ENCODE results near the gene P3H1.
A peak's percentile ranks its signal among the peaks of the same experiment; 100 is the strongest.
"Not testable (repeated sequence)": the region's sequence is repeated elsewhere in the genome, so short reads cannot be mapped to it uniquely, and the experiment has no call there.

Gene P3H1

GRCh38 chr1:42730988-42731387, 35.8 kb downstream of the P3H1 start:
- Histone ChIP-seq H3K4me3 (ENCODE audit: low read length) (no peak overlapping the region), H2BK15ac (replicated peaks; ENCODE audit: low read depth) (no peak overlapping the region), H3K27ac (ENCODE audit: low read depth, low read length) (no peak overlapping the region), H4K5ac (ENCODE audit: low read length) (no peak overlapping the region), H3K79me2 (ENCODE audit: control insufficient read depth, insufficient read depth, low read length) (no peaks in the 10 kb centered on the region), H3K56ac (ENCODE audit: low read length) (no peak overlapping the region), H3K23ac (ENCODE audit: low read length) (no peak overlapping the region), H3K36me3 (ENCODE audit: control insufficient read depth, insufficient read depth, low read length) (no peaks in the 10 kb centered on the region), H3K9ac (ENCODE audit: low read length) (no peak overlapping the region), H3K4me2 (ENCODE audit: low read length) (no peak overlapping the region), H3K27me3 (ENCODE audit: insufficient read depth, low read length, poor library complexity) (no peaks in the 10 kb centered on the region), H2BK5ac (ENCODE audit: low read length) (no peak overlapping the region), H2AK5ac (ENCODE audit: low read length) (no peak overlapping the region), H3K4ac (ENCODE audit: low read depth, low read length) (no peak overlapping the region), H3K79me1 (ENCODE audit: low read length) (no peaks in the 10 kb centered on the region), H3K4me1 (ENCODE audit: control insufficient read depth, low read depth, low read length) (no peaks in the 10 kb centered on the region), H2BK120ac (ENCODE audit: low read depth, low read length) (no peak overlapping the region), H4K8ac (ENCODE audit: low read depth, low read length) (no peak overlapping the region), H3K18ac (ENCODE audit: low read length) (no peak overlapping the region)
- peak; percentile 64 for DNase-seq
- WGBS (ENCODE audit: extremely low coverage, insufficient coverage, low lambda C conversion rate) = no CpG with 5 or more reads among the region's 4 CpGs

- Histone ChIP-seq H3K9ac (ENCODE audit: low read length) (no peak overlapping the region), H3K79me2 (ENCODE audit: control insufficient read depth, insufficient read depth, low read length) (no peaks in the 10 kb centered on the region), H3K27ac (ENCODE audit: low read depth, low read length) (no peak overlapping the region), H2AK5ac (ENCODE audit: low read length) (no peak overlapping the region), H3K4me1 (ENCODE audit: control insufficient read depth, low read depth, low read length) (no peaks in the 10 kb centered on the region), H3K4ac (ENCODE audit: low read depth, low read length) (no peak overlapping the region), H2BK5ac (ENCODE audit: low read length) (no peak overlapping the region), H3K79me1 (ENCODE audit: low read length) (no peaks in the 10 kb centered on the region), H3K56ac (ENCODE audit: low read length) (no peak overlapping the region), H3K27me3 (ENCODE audit: insufficient read depth, low read length, poor library complexity) (no peaks in the 10 kb centered on the region), H2BK120ac (ENCODE audit: low read depth, low read length) (no peak overlapping the region), H2BK15ac (replicated peaks; ENCODE audit: low read depth) (no peak overlapping the region), H3K4me2 (ENCODE audit: low read length) (no peak overlapping the region), H3K23ac (ENCODE audit: low read length) (no peak overlapping the region), H3K36me3 (ENCODE audit: control insufficient read depth, insufficient read depth, low read length) (no peaks in the 10 kb centered on the region), H4K8ac (ENCODE audit: low read depth, low read length) (no peak overlapping the region), H3K18ac (ENCODE audit: low read length) (no peak overlapping the region), H4K5ac (ENCODE audit: low read length) (no peak overlapping the region), H3K4me3 (ENCODE audit: low read length) (no peak overlapping the region)
- peak; percentile 61 for DNase-seq
- no CpG with 5 or more reads among the region's 3 CpGs for WGBS (ENCODE audit: extremely low coverage, insufficient coverage, low lambda C conversion rate)
Observed at GRCh38 chr1:42730002-42730401, 36.8 kb downstream of the P3H1 start.

- H3K79me2 ChIP-seq (ENCODE audit: control insufficient read depth, insufficient read depth, low read length); H3K27me3 ChIP-seq (ENCODE audit: insufficient read depth, low read length, poor library complexity); H3K4me1 ChIP-seq (ENCODE audit: control insufficient read depth, low read depth, low read length); H2BK120ac ChIP-seq (ENCODE audit: low read depth, low read length); H3K36me3 ChIP-seq (ENCODE audit: control insufficient read depth, insufficient read depth, low read length); H2BK5ac ChIP-seq (ENCODE audit: low read length); H3K4me2 ChIP-seq (ENCODE audit: low read length); H3K79me1 ChIP-seq (ENCODE audit: low read length); H3K27ac ChIP-seq (ENCODE audit: low read depth, low read length); H4K8ac ChIP-seq (ENCODE audit: low read depth, low read length); H3K9ac ChIP-seq (ENCODE audit: low read length); H2AK5ac ChIP-seq (ENCODE audit: low read length); DNase-seq; H3K18ac ChIP-seq (ENCODE audit: low read length); H3K56ac ChIP-seq (ENCODE audit: low read length); H2BK15ac ChIP-seq (replicated peaks; ENCODE audit: low read depth); H3K4ac ChIP-seq (ENCODE audit: low read depth, low read length); H3K4me3 ChIP-seq (ENCODE audit: low read length); H4K5ac ChIP-seq (ENCODE audit: low read length); H3K23ac ChIP-seq (ENCODE audit: low read length): not testable (repeated sequence)
- WGBS (ENCODE audit: extremely low coverage, insufficient coverage, low lambda C conversion rate) = no CpG with 5 or more reads among the region's 4 CpGs
Observed at GRCh38 chr1:42725820-42726219, 41.0 kb downstream of the P3H1 start.

- Histone ChIP-seq H3K18ac (ENCODE audit: low read length) (no peak overlapping the region), H2BK15ac (replicated peaks; ENCODE audit: low read depth) (no peak overlapping the region), H3K4me2 (ENCODE audit: low read length) (no peak overlapping the region), H2AK5ac (ENCODE audit: low read length) (no peak overlapping the region), H3K4ac (ENCODE audit: low read depth, low read length) (no peak overlapping the region), H2BK5ac (ENCODE audit: low read length) (no peak overlapping the region), H3K56ac (ENCODE audit: low read length) (no peak overlapping the region), H4K5ac (ENCODE audit: low read length) (no peak overlapping the region), H3K9ac (ENCODE audit: low read length) (no peak overlapping the region), H3K23ac (ENCODE audit: low read length) (no peak overlapping the region), H3K4me1 (ENCODE audit: control insufficient read depth, low read depth, low read length) (no peaks in the 10 kb centered on the region), H2BK120ac (ENCODE audit: low read depth, low read length) (no peak overlapping the region), H3K79me1 (ENCODE audit: low read length) (no peaks in the 10 kb centered on the region), H3K36me3 (ENCODE audit: control insufficient read depth, insufficient read depth, low read length) (no peaks in the 10 kb centered on the region), H3K4me3 (ENCODE audit: low read length) (no peak overlapping the region), H3K27me3 (ENCODE audit: insufficient read depth, low read length, poor library complexity) (no peaks in the 10 kb centered on the region), H3K27ac (ENCODE audit: low read depth, low read length) (no peak overlapping the region), H3K79me2 (ENCODE audit: control insufficient read depth, insufficient read depth, low read length) (no peaks in the 10 kb centered on the region), H4K8ac (ENCODE audit: low read depth, low read length) (no peak overlapping the region)
- no peak for DNase-seq
- no CpG with 5 or more reads among the region's 6 CpGs for WGBS (ENCODE audit: extremely low coverage, insufficient coverage, low lambda C conversion rate)
Observed at GRCh38 chr1:42723511-42723910, 43.3 kb downstream of the P3H1 start.

- H3K4me1 ChIP-seq (ENCODE audit: control insufficient read depth, low read depth, low read length); H3K4ac ChIP-seq (ENCODE audit: low read depth, low read length); H3K79me1 ChIP-seq (ENCODE audit: low read length); H3K36me3 ChIP-seq (ENCODE audit: control insufficient read depth, insufficient read depth, low read length); H3K27ac ChIP-seq (ENCODE audit: low read depth, low read length); H3K4me2 ChIP-seq (ENCODE audit: low read length); H4K8ac ChIP-seq (ENCODE audit: low read depth, low read length); H3K27me3 ChIP-seq (ENCODE audit: insufficient read depth, low read length, poor library complexity); DNase-seq; H3K9ac ChIP-seq (ENCODE audit: low read length); H2BK5ac ChIP-seq (ENCODE audit: low read length); H4K5ac ChIP-seq (ENCODE audit: low read length); H3K79me2 ChIP-seq (ENCODE audit: control insufficient read depth, insufficient read depth, low read length); H2BK15ac ChIP-seq (replicated peaks; ENCODE audit: low read depth); H3K18ac ChIP-seq (ENCODE audit: low read length); H2BK120ac ChIP-seq (ENCODE audit: low read depth, low read length); H3K23ac ChIP-seq (ENCODE audit: low read length); H3K4me3 ChIP-seq (ENCODE audit: low read length); H3K56ac ChIP-seq (ENCODE audit: low read length); H2AK5ac ChIP-seq (ENCODE audit: low read length): not testable (repeated sequence)
- no CpG with 5 or more reads among the region's 2 CpGs for WGBS (ENCODE audit: extremely low coverage, insufficient coverage, low lambda C conversion rate)
Observed at GRCh38 chr1:42722403-42722802, 44.4 kb downstream of the P3H1 start.

GRCh38 chr1:42721926-42722325, 44.9 kb downstream of the P3H1 start:
- Histone ChIP-seq H3K4me2 (ENCODE audit: low read length) (no peak overlapping the region), H2BK15ac (replicated peaks; ENCODE audit: low read depth) (no peak overlapping the region), H3K23ac (ENCODE audit: low read length) (no peak overlapping the region), H3K27ac (ENCODE audit: low read depth, low read length) (no peak overlapping the region), H3K56ac (ENCODE audit: low read length) (no peak overlapping the region), H3K79me1 (ENCODE audit: low read length) (no peaks in the 10 kb centered on the region), H2AK5ac (ENCODE audit: low read length) (no peak overlapping the region), H2BK5ac (ENCODE audit: low read length) (no peak overlapping the region), H3K4ac (ENCODE audit: low read depth, low read length) (no peak overlapping the region), H3K4me1 (ENCODE audit: control insufficient read depth, low read depth, low read length) (no peaks in the 10 kb centered on the region), H3K18ac (ENCODE audit: low read length) (no peak overlapping the region), H3K4me3 (ENCODE audit: low read length) (no peak overlapping the region), H3K27me3 (ENCODE audit: insufficient read depth, low read length, poor library complexity) (no peaks in the 10 kb centered on the region), H4K5ac (ENCODE audit: low read length) (no peak overlapping the region), H4K8ac (ENCODE audit: low read depth, low read length) (no peak overlapping the region), H3K79me2 (ENCODE audit: control insufficient read depth, insufficient read depth, low read length) (no peaks in the 10 kb centered on the region), H2BK120ac (ENCODE audit: low read depth, low read length) (no peak overlapping the region), H3K36me3 (ENCODE audit: control insufficient read depth, insufficient read depth, low read length) (no peaks in the 10 kb centered on the region), H3K9ac (ENCODE audit: low read length) (no peak overlapping the region)
- WGBS (ENCODE audit: extremely low coverage, insufficient coverage, low lambda C conversion rate) = no CpG with 5 or more reads among the region's 3 CpGs
- no peak for DNase-seq

Measured in mesendoderm (in vitro differentiated cells).